K562 (cell line): ENCODE results near the gene WDR27. TPM values are rescaled to one million over a fixed set of nuclear protein-coding genes. Genes with fewer than 3 reads are reported as not detected.

Experiments
- BCL6 ChIP-seq: fragments of 250-450 bp; sonication (Bioruptor Pico); IDR thresholded peaks from 2 replicates; pipeline ENCODE4 v1.4.0; 2020
- CBFA2T2 ChIP-seq: fragments of 450-650 bp; conservative IDR thresholded peaks from 2 replicates; pipeline ENCODE4 v1.6.1; 2017; ENCODE audit warnings: mild to moderate bottlenecking
- CSDE1 ChIP-seq, 2 experiments: fragments of 450-650 bp; IDR thresholded peaks; 2 replicates each; pipeline ENCODE4 v1.6.1; 2016; ENCODE audit warnings: mild to moderate bottlenecking in 1 of 2
- CTCFL ChIP-seq: IDR thresholded peaks from 2 replicates; pipeline ENCODE4 v1.6.1; 2011; ENCODE audit warnings: borderline replicate concordance, low read depth, mild to moderate bottlenecking, moderate library complexity, low read length; ENCODE audit not compliant: insufficient read depth, poor library complexity, severe bottlenecking
- MAZ ChIP-seq, 2 experiments: fragments of 450-650 bp in 1 of 2; sonication (generic) in 1 of 2; formaldehyde crosslinking; IDR thresholded peaks in 1 of 2; conservative IDR thresholded peaks in 1 of 2; 2 replicates each; pipeline versions ENCODE4 v1.4.0 to v1.5.0; 2020; ENCODE audit warnings: mild to moderate bottlenecking in 1 of 2, missing genetic modification reagents in 1 of 2
- PHB2 ChIP-seq: fragments of 450-650 bp; IDR thresholded peaks from 2 replicates; pipeline ENCODE4 v1.6.1; 2017; ENCODE audit warnings: low read depth
- POLR3G ChIP-seq: IDR thresholded peaks from 2 replicates; pipeline ENCODE4 v1.6.1; 2011; ENCODE audit not compliant: insufficient read length, insufficient replicate concordance; ENCODE audit errors: extremely low read depth
- RBM34 ChIP-seq: fragments of 200-400 bp; formaldehyde crosslinking; IDR thresholded peaks from 2 replicates; pipeline ENCODE4 v1.6.1; 2018; ENCODE audit warnings: low read length, borderline replicate concordance; ENCODE audit not compliant: insufficient read depth
- REST ChIP-seq, 2 experiments: fragments of 450-650 bp; formaldehyde crosslinking in 1 of 2; IDR thresholded peaks; 2 replicates each; pipeline versions ENCODE4 v1.4.0 to v1.6.1; 2014 to 2020; ENCODE audit warnings: mild to moderate bottlenecking in 2 of 2, borderline replicate concordance in 1 of 2, low read depth in 1 of 2
- RFX7 ChIP-seq: fragments of 250-450 bp; sonication (Bioruptor Pico); IDR thresholded peaks from 2 replicates; pipeline ENCODE4 v1.5.1; 2021; ENCODE audit warnings: mild to moderate bottlenecking
- RNF2 ChIP-seq: sonication (generic); IDR thresholded peaks from 2 replicates; pipeline ENCODE4 v1.6.1; 2016
- SMARCC2 ChIP-seq: fragments of 450-650 bp; IDR thresholded peaks from 2 replicates; pipeline ENCODE4 v1.6.1; 2017; ENCODE audit warnings: antibody characterized with exemption, moderate library complexity, mild to moderate bottlenecking, low read depth
- TFAM ChIP-seq: fragments of 250-450 bp; sonication (Bioruptor Pico); conservative IDR thresholded peaks from 2 replicates; pipeline ENCODE4 v1.5.0; 2021; ENCODE audit warnings: mild to moderate bottlenecking, moderate library complexity
- ZNF140 ChIP-seq: fragments of 250-450 bp; sonication (Bioruptor Pico); IDR thresholded peaks from 2 replicates; pipeline ENCODE4 v1.8.0; 2021; ENCODE audit warnings: moderate library complexity, mild to moderate bottlenecking, inconsistent platforms
- ZNF212 ChIP-seq: fragments of 450-650 bp; formaldehyde crosslinking; IDR thresholded peaks from 2 replicates; pipeline ENCODE4 v1.4.0; 2020; ENCODE audit warnings: mild to moderate bottlenecking
- polyA plus RNA-seq, 8 experiments: library from polyadenylated mRNA; depleted of rRNA in 4 of 8; stranded (reverse) in 5 of 8; unstranded in 3 of 8; fragments of >200 nt; fragmentation: Nextera tagmentation in 2 of 8; fragmentation: Illumina TruSeq in 1 of 8; extraction: Ambion mirVana in 2 of 8; extraction: Trizol in 1 of 8; gene quantifications; 2 replicates each; pipeline versions ENCODE4 v1.2.1 to v1.2.3, GENCODE V29; 2011 to 2014; ENCODE audit warnings: inconsistent platforms in 1 of 8, missing spikeins in 1 of 8
- total RNA-seq, 7 experiments: library from RNA; depleted of rRNA in 6 of 7; stranded (reverse); fragments of >200 nt in 6 of 7; fragmentation: Illumina TruSeq in 2 of 7; extraction: Trizol in 2 of 7; gene quantifications; 2 replicates each; pipeline versions ENCODE4 v1.2.1 to v1.2.3, GENCODE V29; 2011 to 2021; ENCODE audit warnings: low replicate concordance in 1 of 7

WDR27 gene
- total and polyA plus RNA-seq, 9 of the 15 experiments (the other 6 are each of a cell fraction or from before 2014, with no cell fraction given) = 4.3 to 77.2 (median 22.7) TPM

- TF ChIP-seq REST (IDR thresholded peaks at IDR 0.05; ENCODE audit: borderline replicate concordance) = peak; percentile 5; the same call in 1 of the 2 replicates
- TF ChIP-seq REST (CRISPR knock-in tag; IDR thresholded peaks at IDR 0.05; ENCODE audit: low read depth) = no peak
- TF ChIP-seq RFX7 (CRISPR knock-in tag) = no peak
- TF ChIP-seq MAZ (CRISPR knock-in tag; conservative IDR thresholded peaks at IDR 0.05 in 1 of 2, IDR thresholded peaks at IDR 0.05 in 1 of 2) = peak; percentile 82 to 83; a peak in 3 of 4 replicates
- no peak for TF ChIP-seq SMARCC2
- 0 out of 2 replicates have a peak, but pooled peaks have one; percentile 31 for TF ChIP-seq ZNF212
- TF ChIP-seq ZNF140 (CRISPR knock-in tag) = no peak
- no peak for TF ChIP-seq POLR3G
- TF ChIP-seq BCL6 (CRISPR knock-in tag) = no peak
- peak; percentile 88 for TF ChIP-seq CTCFL
- TF ChIP-seq CSDE1 (IDR thresholded peaks at IDR 0.05) = no peak
- TF ChIP-seq RBM34 = no peak
- no peak for TF ChIP-seq CBFA2T2
- TF ChIP-seq PHB2 = no peak
- TF ChIP-seq RNF2 = peak; percentile 16; the same call in 1 of the 2 replicates
- TF ChIP-seq TFAM = no peak
Measured at GRCh38 chr6:169701954-169702839, at the start of gene WDR27, which contains the start of gene C6orf120 (continued).
